GM18507 (cell line): ENCODE measurements around the gene NANOGP8.
"Not testable (repeated sequence)": the region's sequence is repeated elsewhere in the genome, so short reads cannot be mapped to it uniquely, and the experiment has no call there.

Experiments
- DNase-seq: peaks from one replicate; pipeline ENCODE4 v3.0.0; 2011; ENCODE audit warnings: low read depth; ENCODE audit not compliant: insufficient read length; ENCODE audit errors: extremely low spot score
- FAIRE-seq: peaks from 2 replicates; lab custom pipeline; 2011; peaks lifted over from hg19 to GRCh38; lab: Jason Lieb, UNC

The NANOGP8 gene

DNA sequence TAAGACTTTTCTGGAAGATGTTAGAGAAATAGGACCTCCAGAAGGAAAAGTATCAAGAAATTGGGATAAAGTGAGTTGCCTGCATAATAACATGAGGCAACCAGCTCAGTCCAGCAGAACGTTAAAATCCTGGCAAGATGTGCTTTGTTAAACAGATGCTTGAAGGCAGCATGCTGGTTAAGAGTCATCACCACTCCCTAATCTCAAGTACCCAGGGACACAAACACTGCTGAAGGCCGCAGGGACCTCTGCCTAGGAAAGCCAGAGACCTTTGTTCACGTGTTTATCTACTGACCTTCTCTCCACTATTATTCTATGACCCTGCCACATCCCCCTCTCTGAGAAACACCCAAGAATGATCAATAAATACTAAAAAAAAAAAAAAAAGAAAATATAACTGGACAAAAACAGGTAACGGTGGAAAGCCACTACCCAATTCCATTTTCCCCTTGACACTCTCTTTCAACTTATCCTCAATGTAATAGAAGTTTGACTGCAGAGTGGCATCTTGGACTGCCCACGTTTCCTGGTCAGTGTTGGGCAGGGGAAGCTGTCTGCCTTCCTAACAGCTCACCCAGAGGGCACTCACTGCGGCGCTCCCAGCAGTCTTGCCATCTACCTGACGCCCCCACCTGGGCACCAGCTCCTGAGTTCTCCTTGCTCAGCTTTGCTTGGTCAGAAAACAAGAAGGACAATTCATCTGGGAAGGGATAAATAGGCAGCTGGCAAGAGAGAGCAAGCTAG lies at the start of gene NANOGP8:
TSS of gene NANOGP8 (minus strand) at position 120 of the 744 bp plus-strand sequence. CDS start 185 bp downstream, outside the sequence.
- not testable (repeated sequence) for DNase-seq, FAIRE-seq

GRCh38 chr15:35134299-35134698 lies 49.2 kb upstream of the NANOGP8 start:
- FAIRE-seq, result no peak

GRCh38 chr15:35130245-35130644 lies 45.1 kb upstream of the NANOGP8 start:
- DNase-seq, result no peak
- no peak for FAIRE-seq

More at GRCh38 chr15:35134299-35134698, 49.2 kb upstream of the NANOGP8 start:
- DNase-seq, result no peak

- DNase-seq (no peak), FAIRE-seq (no peak)
Observed at GRCh38 chr15:35129361-35129760, 44.3 kb upstream of the NANOGP8 start.

DNA sequence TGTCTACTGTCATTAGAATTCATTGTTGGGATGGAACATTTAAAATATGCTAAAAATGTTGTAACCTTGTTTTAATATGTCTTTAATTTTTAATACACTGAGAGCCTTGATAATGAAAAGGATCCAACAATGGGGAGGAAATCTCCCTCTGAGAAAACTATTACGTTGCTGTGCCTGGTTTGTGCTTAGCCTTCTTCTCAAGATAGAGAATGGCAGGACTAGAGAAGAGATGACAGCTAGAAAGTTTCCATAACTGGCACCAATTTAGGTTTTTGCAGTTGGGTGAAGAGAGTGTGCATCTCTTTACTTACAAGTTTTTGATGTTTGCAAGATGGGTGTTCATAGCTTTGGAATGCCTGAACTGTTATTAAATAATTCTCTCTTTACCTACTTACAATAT lies 42.6 kb upstream of the NANOGP8 start:
- DNase-seq (no peak), FAIRE-seq (no peak)

- no peak for DNase-seq
- FAIRE-seq, result no peak
Observed at GRCh38 chr15:35126236-35126635, 41.1 kb upstream of the NANOGP8 start.

- no peak for FAIRE-seq
- no peak for DNase-seq
Observed at GRCh38 chr15:35123743-35124142, 38.6 kb upstream of the NANOGP8 start.

DNA sequence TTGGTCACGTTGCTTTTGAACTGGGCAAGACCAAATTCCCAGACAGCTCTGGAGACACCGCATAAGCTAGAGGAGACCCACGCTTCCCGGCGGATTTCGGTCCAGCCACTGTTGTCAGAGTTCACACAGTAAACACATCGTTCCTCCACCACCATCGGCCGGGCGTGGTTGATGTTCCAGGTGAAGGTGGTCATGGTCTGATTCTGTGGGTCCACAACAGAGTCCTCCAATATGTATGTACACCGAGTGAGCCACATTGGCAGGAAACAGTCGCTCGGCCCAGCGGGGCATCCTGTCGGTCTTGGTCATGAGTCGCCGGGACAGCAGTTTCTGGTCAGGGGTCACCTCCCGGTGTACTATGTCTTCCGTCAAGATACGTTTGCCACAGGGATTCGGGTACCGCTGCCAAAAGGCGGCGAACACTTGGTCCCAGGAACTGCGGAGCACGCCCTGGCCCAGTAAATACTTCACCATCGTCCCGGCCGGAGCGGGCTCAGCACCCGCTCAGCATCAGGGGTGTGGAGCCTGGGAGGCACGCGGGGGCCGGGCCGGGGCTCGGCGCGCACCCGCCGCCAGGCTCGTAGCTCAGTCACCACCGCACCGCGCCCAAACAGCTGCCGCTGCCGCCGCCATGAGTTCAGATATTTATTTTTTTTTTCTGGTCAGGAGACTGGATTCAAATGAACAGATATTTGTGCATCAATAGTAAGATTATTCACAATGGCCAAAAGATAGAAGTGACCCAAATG lies 36.7 kb upstream of the NANOGP8 start:
- DNase-seq, result no peak
- FAIRE-seq, result no peak

- FAIRE-seq, result no peak
- no peak for DNase-seq
Observed at GRCh38 chr15:35120173-35120572, 35.1 kb upstream of the NANOGP8 start.

DNA sequence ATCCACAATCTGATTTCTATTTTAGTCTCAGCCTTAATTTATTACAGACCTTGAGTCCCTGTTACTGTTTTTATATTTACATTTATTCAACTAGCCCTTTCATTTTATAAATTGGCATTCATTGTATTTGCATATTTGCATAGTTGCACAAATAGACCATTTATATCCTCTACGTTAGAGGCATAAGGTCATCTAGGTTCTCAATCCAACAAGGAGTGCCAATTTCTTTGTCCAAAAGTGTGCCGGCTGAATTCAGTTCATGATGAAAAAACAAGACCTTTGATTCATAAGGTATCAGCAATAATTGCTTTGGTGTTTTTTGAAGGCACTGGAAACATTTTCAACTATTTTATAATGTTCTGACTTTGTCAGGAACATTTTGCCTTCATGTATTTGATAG lies 33.9 kb upstream of the NANOGP8 start:
- DNase-seq (no peak), FAIRE-seq (no peak)

GRCh38 chr15:35117543-35118265 lies 32.6 kb upstream of the NANOGP8 start:
- DNase-seq (no peak), FAIRE-seq (no peak)

GRCh38 chr15:35115155-35115725 lies 30.1 kb upstream of the NANOGP8 start:
- DNase-seq, result no peak
- no peak for FAIRE-seq

DNA sequence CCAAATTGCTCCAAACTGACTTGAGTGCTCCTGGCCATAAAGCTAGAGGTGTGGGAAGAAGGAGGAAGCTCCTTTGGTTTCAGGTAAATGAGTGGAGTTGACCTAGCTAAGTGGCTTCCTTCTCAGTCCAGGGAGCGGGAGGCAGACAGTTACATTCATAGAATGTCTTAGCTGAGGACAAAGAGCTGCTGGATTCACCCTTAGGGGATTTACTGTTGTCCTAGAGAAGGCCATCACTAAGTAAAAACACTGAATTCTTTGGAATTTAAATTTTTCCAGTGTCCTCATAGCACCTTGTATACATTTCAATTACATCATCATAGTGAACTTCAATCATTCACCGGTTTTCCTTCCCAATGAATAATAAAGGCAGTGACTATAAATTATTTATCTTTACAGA lies 27.3 kb upstream of the NANOGP8 start:
- FAIRE-seq (no peak), DNase-seq (no peak)

DNA sequence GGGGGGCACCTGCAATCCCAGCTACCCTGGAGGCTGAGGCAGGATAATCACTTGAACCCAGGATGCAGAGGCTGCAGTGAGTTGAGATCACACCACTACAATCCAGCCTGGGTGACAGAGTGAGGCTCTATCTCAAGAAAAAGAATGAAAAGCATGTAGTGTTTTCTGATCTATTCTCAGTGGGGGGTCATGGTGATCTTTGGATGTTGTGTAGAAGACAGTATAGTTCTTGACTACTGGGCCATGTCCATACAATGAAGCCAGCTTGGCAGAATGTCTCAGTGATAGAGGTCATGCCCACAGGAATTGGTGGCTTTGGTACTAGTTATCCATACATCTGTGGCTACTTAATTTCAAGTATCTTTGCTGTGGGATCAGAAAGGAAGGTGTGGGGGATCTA lies 26.8 kb upstream of the NANOGP8 start:
- DNase-seq, result no peak
- FAIRE-seq, result no peak

DNA sequence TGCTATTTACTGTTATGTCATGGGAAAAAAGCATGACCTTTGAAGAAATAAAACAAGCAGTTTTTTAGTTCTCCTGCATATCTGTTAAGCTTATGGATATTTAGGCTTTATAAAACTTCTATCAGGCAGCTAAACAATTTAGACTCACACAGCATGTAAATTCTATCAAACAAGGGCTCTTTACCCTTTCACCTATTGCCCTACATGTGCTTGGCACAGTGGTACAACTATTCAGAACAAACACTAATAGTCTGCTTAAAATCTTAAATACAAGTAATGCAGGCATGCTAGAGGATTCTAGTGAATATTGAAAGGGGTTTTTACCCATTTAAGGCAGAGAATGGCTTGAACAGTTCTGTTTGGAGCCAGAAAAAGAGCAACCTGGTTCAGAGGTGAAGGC lies 23.4 kb upstream of the NANOGP8 start:
- FAIRE-seq (no peak), DNase-seq (no peak)

DNA sequence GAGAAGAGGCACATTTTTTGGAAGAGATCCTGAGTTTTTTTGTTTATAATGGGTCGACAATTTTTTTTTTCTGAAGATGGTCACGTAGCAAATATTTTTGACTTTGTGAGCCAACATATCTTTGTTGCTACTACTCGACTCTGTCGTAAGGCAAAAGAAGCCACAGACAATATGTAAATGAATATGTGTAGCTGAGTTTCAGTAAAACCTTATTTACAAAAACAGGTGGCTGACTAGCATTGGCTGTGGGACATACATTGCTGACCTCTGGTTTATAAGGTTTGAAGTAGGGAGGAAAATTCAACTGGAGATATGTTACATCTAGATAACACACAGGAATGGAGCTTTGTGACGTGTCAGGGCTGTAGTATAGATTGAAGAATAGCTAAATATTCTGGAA lies 22.5 kb upstream of the NANOGP8 start:
- no peak for FAIRE-seq
- no peak for DNase-seq

DNA sequence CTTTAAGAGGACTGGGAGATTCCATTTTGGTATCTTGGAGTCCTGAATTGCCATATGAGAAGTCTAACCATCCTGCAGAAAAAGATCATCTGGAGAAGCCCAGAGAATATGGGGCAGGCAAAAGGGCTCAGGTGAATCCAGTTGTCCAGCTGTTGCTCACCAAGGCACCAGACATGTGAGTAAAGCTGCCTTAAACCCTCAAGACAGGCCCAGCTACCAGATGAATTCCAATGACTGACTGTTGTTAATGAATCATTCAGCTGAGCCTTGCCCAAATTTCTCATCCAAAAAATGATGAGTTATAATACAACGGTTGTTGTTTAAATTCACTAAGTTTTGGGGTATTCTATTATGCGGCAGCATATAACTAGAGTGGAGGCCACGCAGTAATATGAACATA lies 22.0 kb upstream of the NANOGP8 start:
- DNase-seq (no peak), FAIRE-seq (no peak)

DNA sequence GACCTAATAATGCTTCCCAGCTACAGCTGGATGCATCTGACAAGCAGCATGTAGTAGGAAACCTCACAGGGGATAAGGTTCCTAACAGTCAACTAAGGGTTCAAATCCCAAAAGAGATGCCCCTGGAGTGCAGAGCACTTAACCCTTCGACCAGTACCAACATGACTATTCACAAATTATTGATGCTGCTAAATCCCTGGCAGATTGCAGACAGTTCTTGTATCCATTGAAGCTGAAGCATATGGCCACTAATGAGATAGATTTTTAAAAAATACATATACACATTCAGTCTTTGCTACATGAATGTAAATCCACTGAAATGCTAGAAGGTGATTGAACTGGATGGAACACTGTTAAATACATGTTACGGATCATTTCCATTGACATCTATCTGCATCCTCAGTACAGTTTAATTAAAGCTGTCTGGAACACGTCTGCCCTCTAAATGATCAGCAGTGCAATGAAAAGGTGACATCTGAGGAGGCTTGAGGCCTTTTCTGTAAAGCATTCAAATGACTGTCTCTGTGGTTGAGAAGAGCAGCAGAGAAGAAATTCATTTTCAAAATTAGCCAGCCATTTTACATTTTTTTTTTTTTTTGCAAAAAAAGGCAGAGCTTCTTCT lies 19.5 kb upstream of the NANOGP8 start:
- FAIRE-seq (no peak), DNase-seq (no peak)

- FAIRE-seq (no peak), DNase-seq (no peak)
Observed at GRCh38 chr15:35102186-35102585, 17.1 kb upstream of the NANOGP8 start.

- DNase-seq (no peak), FAIRE-seq (no peak)
Observed at GRCh38 chr15:35101335-35101734, 16.2 kb upstream of the NANOGP8 start.
